Body of pancreas (tissue), 4 donors: ENCODE measurements around the gene HOXC10. TPM values are rescaled to one million over a fixed set of nuclear protein-coding genes. Genes with fewer than 3 reads are reported as not detected.

Source experiments
- ATAC-seq: fragments of 150-250 bp; one replicate; pipeline ENCODE4 v1.9.1; 2016
- DNase-seq, 4 donors: peaks; one replicate each; pipeline ENCODE4 v3.0.0-alpha.2; 2019
- H3K27ac ChIP-seq, 4 donors: fragments of 200-600 bp; sonication (generic); 1 replicate in 3 of 4; 2 replicates in 1 of 4; pipeline versions ENCODE4 v1.5.1 to v1.6.1; 2016 to 2019; ENCODE audit warnings: mild to moderate bottlenecking in 1 of 4, mixed read lengths in 1 of 4, moderate library complexity in 1 of 4
- H3K27me3 ChIP-seq, 2 donors: fragments of 200-600 bp; sonication (generic); one replicate each; pipeline ENCODE4 v1.6.0; 2016; ENCODE audit warnings: mild to moderate bottlenecking in 1 of 2
- H3K36me3 ChIP-seq, 2 donors: fragments of 200-600 bp; sonication (generic); replicated peaks in 1 of 2; 2 replicates each; pipeline ENCODE4 v1.5.1; 2016; ENCODE audit warnings: low read depth in 2 of 2; ENCODE audit not compliant: insufficient read depth in 1 of 2
- H3K4me1 ChIP-seq: fragments of 200-600 bp; sonication (generic); one replicate; pipeline ENCODE4 v1.6.0; 2016
- H3K4me3 ChIP-seq, 2 donors: fragments of 200-600 bp; sonication (generic); 1 replicate in 1 of 2; 2 replicates in 1 of 2; pipeline ENCODE4 v1.5.1; 2016 to 2019
- H3K9me3 ChIP-seq, 3 donors: fragments of 200-600 bp; sonication (generic); 1 replicate in 2 of 3; 2 replicates in 1 of 3; pipeline ENCODE4 v1.5.1; 2016
- POLR2A ChIP-seq, 3 donors: fragments of 450-650 bp; IDR thresholded peaks; one replicate each; pipeline ENCODE4 v1.6.1; 2016; ENCODE audit warnings: antibody characterized with exemption in 3 of 3, mild to moderate bottlenecking in 2 of 3
- WGBS, 2 donors: methylation state at CpG; one replicate each; pipeline ENCODE4 v1.1.5; 2017; 5-methylcytosine and 5-hydroxymethylcytosine counted together
- intact Hi-C: fragments of 100-400 bp; cut with DNase I; formaldehyde crosslinking; loops from one replicate; pipeline ENCODE4 v1.15.1; 2023
- total RNA-seq, 2 donors: library from RNA; depleted of rRNA; stranded (reverse); fragments of >200 nt; gene quantifications; one replicate each; pipeline ENCODE4 v1.1.0, GENCODE V29; 2016
- TF ChIP-seq, protein P1 (sequence below), 7 experiments: fragments of 450-650 bp in 4 of 7; fragments of 200-600 bp in 3 of 7; sonication (generic) in 3 of 7; IDR thresholded peaks; one replicate each; pipeline ENCODE4 v1.5.1; 2016 to 2019; ENCODE audit warnings: antibody characterized with exemption in 7 of 7

HOXC10 gene
- total RNA-seq, 2 donors from 2014 or later = not detected

DNA sequence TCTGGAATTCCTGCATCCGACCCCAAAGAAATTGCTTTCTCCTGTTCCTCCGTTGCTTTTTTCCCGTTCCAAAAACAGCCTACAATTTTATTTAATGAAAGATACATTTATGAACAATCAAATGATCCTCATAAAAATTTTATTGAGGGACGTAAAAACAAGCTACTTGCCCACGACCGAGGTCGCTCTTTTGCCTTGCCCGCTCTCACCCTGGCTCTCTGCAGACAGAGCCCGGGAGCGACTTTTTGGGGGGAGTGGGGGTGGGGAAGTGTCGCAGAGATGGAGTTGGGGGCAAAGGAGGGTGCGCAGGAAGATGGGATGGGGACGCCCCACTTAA, 13.9 kb downstream of the HOXC10 start:
- intact Hi-C loops = no loop called here
- Histone ChIP-seq H3K4me3 (no peak overlapping the region), H3K4me1 (peaks cover 45% of the 10 kb centered on the region), H3K9me3 (no peaks in the 10 kb centered on the region), H3K36me3 (no peaks in the 10 kb centered on the region), H3K27ac (no peak overlapping the region), H3K27me3 (peaks cover 6 to 81% of the 10 kb centered on the region in 2 donors)
- WGBS, 2 donors = 7 to 10% methylated on average over 13 of the region's 13 CpGs
- no peak for DNase-seq
- TF ChIP-seq POLR2A (IDR thresholded peaks at IDR 0.05) = no peak
- TF ChIP-seq, protein P1, sequence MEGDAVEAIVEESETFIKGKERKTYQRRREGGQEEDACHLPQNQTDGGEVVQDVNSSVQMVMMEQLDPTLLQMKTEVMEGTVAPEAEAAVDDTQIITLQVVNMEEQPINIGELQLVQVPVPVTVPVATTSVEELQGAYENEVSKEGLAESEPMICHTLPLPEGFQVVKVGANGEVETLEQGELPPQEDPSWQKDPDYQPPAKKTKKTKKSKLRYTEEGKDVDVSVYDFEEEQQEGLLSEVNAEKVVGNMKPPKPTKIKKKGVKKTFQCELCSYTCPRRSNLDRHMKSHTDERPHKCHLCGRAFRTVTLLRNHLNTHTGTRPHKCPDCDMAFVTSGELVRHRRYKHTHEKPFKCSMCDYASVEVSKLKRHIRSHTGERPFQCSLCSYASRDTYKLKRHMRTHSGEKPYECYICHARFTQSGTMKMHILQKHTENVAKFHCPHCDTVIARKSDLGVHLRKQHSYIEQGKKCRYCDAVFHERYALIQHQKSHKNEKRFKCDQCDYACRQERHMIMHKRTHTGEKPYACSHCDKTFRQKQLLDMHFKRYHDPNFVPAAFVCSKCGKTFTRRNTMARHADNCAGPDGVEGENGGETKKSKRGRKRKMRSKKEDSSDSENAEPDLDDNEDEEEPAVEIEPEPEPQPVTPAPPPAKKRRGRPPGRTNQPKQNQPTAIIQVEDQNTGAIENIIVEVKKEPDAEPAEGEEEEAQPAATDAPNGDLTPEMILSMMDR (IDR thresholded peaks at IDR 0.05) = no peak
- ATAC-seq = no peak

DNA sequence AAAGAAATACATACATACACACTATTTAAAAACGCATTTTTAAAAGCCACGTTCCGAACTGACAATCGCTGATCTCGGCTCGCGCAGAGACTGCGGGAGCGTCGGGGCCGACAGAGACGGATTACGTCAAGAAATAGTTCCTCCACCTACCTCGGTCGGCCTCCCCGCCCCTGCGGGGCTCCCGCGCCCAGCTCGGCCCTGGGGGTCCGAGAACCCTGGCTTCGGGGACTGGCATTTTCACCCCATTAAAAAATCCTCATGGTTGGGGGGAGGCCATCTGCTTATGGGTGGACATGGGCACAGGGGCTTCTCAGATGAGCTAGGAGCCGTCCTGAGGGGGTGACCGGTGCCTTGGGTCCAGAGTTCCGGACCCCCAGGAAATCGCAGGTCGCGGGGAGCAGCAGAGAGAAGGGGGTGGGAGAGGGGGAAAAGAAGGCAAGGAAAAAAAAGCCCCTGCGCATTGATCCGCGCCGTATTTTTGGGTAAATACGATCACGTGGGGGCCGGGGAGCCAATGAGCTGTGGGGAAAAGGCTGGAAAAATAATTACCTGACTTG, 14.7 kb downstream of the HOXC10 start:
- WGBS, 2 donors = 2 to 4% methylated on average over 21 to 35 of the region's 35 CpGs
- DNase-seq (peak in 1 of 4 donors; percentile 49), ATAC-seq (peak; percentile 45)
- TF ChIP-seq, protein P1 (IDR thresholded peaks at IDR 0.05) = no peak
- TF ChIP-seq POLR2A (IDR thresholded peaks at IDR 0.05) = no peak
- Histone ChIP-seq H3K27ac (no peak overlapping the region), H3K27me3 (peaks cover 6 to 81% of the 10 kb centered on the region in 2 donors), H3K9me3 (no peaks in the 10 kb centered on the region), H3K4me1 (peaks cover 37% of the 10 kb centered on the region), H3K36me3 (no peaks in the 10 kb centered on the region), H3K4me3 (no peak overlapping the region)
- intact Hi-C loops = loop anchor here (5.0 kb wide), 1 partner anchor 203 kb away; no protein-coding TSS in a partner anchor

DNA sequence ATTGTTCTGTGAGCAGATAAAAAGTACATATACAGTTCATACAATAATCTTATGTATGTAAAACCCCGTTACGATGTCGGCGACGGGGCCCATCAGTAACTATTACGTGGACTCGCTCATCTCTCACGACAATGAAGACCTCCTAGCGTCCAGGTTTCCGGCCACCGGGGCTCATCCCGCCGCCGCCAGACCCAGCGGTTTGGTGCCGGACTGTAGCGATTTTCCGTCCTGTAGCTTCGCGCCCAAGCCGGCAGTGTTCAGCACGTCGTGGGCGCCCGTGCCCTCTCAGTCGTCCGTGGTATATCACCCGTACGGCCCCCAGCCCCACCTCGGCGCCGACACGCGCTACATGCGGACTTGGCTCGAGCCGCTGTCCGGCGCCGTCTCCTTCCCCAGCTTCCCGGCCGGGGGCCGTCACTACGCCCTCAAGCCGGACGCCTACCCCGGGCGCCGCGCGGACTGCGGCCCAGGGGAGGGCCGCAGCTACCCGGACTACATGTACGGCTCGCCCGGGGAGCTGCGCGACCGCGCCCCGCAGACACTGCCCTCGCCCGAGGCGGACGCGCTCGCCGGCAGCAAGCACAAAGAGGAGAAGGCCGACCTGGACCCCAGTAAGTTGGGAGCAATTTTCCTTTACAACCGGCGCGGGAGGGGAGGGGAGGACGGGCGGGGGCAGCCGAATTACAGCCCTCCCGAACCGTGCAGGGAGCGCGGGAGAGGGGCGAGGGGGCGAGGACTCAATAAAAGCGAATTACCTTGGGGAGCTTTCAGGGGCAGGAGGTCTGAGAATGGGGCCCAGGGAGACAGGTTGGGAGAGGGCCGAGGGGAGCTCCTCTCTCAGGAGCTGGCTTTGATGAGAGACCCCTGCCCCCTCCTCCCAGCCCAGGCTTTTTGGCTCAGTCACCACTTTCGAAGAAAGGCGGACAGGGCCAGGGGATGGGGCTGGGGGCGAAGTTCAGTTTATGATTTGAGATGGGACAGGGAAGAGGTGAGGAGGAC, 15.5 kb downstream of the HOXC10 start, which contains the start of gene HOXC9:
Gene HOXC9, plus strand, starts transcription at position 46 of the 999 bp plus-strand sequence. Its CDS starts 28 bp downstream, at position 74.
- Histone ChIP-seq H3K4me1 (peaks cover 30% of the 10 kb centered on the region), H3K4me3 (no peak within 1 kb of the TSS), H3K36me3 (no peaks in the 10 kb centered on the region), H3K27me3 (peaks cover 6 to 81% of the 10 kb centered on the region in 2 donors), H3K9me3 (no peaks in the 10 kb centered on the region), H3K27ac (no peak within 1 kb of the TSS)
- 3 to 11% methylated on average over 24 to 87 of the region's 87 CpGs for WGBS, 2 donors
- ATAC-seq = peak; percentile 43
- no peak for TF ChIP-seq POLR2A (IDR thresholded peaks at IDR 0.05)
- TF ChIP-seq, protein P1 (IDR thresholded peaks at IDR 0.05) = no peak
- intact Hi-C loops = loop anchor here (5.0 kb wide), 1 partner anchor 202 kb away; no protein-coding TSS in a partner anchor
- DNase-seq = peak in 1 of 4 donors; percentile 24

DNA sequence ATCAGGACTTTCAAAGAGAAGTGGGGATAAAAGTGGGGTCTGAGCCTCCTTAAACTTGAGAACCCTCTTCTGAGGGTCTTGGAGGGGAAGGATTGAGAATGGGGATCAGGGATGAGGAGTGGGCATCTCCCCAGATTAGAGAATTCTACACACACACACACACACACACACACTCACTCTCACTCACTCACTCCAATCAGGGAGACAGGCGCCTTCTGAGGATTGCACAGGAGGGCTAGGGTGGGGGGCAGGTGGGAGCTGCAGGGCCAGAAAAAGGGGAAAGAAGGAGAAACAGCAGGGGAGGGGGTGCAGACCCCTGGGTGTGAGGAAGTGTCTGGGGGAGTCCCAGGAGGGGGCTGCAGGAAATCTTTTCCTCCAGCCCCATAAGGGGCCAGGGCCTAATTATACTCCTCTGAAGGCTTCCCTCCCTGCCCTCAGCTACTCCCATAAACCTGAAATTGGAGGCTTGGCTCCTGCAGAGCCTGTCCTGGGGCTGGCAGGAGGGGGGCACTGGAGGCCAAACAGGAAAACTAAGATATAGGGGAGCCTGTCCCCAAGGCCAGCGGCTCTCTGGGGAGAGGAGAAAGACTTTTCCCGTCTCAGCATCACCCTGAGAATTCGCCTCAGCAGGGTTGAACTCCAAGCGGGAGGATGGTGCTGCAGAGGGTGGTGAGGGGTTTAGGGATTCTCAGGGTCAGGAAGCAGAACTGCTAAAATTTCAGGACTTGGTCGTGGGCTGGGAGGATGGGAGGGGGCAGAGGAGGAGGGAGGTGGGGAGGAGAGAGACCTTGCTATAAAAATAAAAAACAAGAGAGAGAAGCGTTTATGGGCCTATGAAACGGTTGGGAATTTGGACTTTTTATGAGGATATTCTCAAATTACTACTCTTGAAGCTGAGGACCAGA, 16.6 kb downstream of the HOXC10 start:
- H3K9me3 ChIP-seq = no peaks in the 10 kb centered on the region
- intact Hi-C loops = loop anchor here (5.0 kb wide), 1 partner anchor 201 kb away; no protein-coding TSS in a partner anchor
- no peak overlapping the region for H3K4me3 ChIP-seq
- no peak overlapping the region for H3K27ac ChIP-seq
- H3K4me1 ChIP-seq = peaks cover 27% of the 10 kb centered on the region
- H3K27me3 ChIP-seq = peaks cover 6 to 77% of the 10 kb centered on the region in 2 donors
- 25 to 48% methylated on average over 8 of the region's 8 CpGs for WGBS, 2 donors
- no peak for ATAC-seq
- no peaks in the 10 kb centered on the region for H3K36me3 ChIP-seq
- TF ChIP-seq, protein P1 (IDR thresholded peaks at IDR 0.05) = no peak
- TF ChIP-seq POLR2A (IDR thresholded peaks at IDR 0.05) = no peak
- no peak for DNase-seq
